Endodermal cell (in vitro differentiated cells): ENCODE data around the gene ASTN2. TPM values are rescaled to one million over a fixed set of nuclear protein-coding genes. Genes with fewer than 3 reads are reported as not detected.

ENCODE experiments used
- DNase-seq: peaks from one replicate; pipeline ENCODE4 v3.0.0-alpha.2; 2017
- H3K27ac ChIP-seq: 2 replicates; pipeline ENCODE4 v1.5.1; 2013; ENCODE audit warnings: mild to moderate bottlenecking, low read depth, low read length, moderate library complexity
- H3K27me3 ChIP-seq: 2 replicates; pipeline ENCODE4 v1.6.1; 2013; ENCODE audit warnings: mild to moderate bottlenecking, low read length, moderate library complexity; ENCODE audit not compliant: insufficient read depth, control insufficient read depth, poor library complexity, severe bottlenecking
- H3K36me3 ChIP-seq: 2 replicates; pipeline ENCODE4 v1.7.0; 2013; ENCODE audit warnings: mild to moderate bottlenecking, low read length, moderate library complexity; ENCODE audit not compliant: control insufficient read depth, insufficient read depth
- H3K4me1 ChIP-seq: one replicate; pipeline ENCODE4 v1.7.0; 2013; ENCODE audit warnings: low read length; ENCODE audit not compliant: control insufficient read depth, insufficient read depth
- H3K4me3 ChIP-seq: 2 replicates; pipeline ENCODE4 v1.5.1; 2013; ENCODE audit warnings: mild to moderate bottlenecking, low read length, moderate library complexity
- H3K9ac ChIP-seq: 2 replicates; pipeline ENCODE4 v1.6.1; 2013; ENCODE audit warnings: mild to moderate bottlenecking, low read length, moderate library complexity; ENCODE audit not compliant: poor library complexity, severe bottlenecking; ENCODE audit errors: extremely low read depth
- H3K9me3 ChIP-seq: 2 replicates; pipeline ENCODE4 v1.6.1; 2013; ENCODE audit warnings: mild to moderate bottlenecking, low read length, moderate library complexity; ENCODE audit not compliant: control insufficient read depth
- H3K27ac Mint-ChIP-seq: 2 replicates; pipeline ENCODE4 v1.8.0; 2020; ENCODE audit warnings: mixed read lengths
- H3K27me3 Mint-ChIP-seq: 2 replicates; pipeline ENCODE4 v1.8.0; 2021; ENCODE audit warnings: mild to moderate bottlenecking, mixed read lengths; ENCODE audit not compliant: insufficient read depth
- H3K36me3 Mint-ChIP-seq: 2 replicates; pipeline ENCODE4 v1.8.0; 2020; ENCODE audit warnings: low read depth, mixed read lengths
- H3K4me1 Mint-ChIP-seq: 2 replicates; pipeline ENCODE4 v1.8.0; 2020; ENCODE audit warnings: mixed read lengths
- H3K4me3 Mint-ChIP-seq: 2 replicates; pipeline ENCODE4 v1.8.0; 2020; ENCODE audit warnings: mild to moderate bottlenecking, moderate library complexity, mixed read lengths
- H3K9me3 Mint-ChIP-seq: 2 replicates; pipeline ENCODE4 v1.8.0; 2020; ENCODE audit warnings: mild to moderate bottlenecking, mixed read lengths
- WGBS, 2 experiments: methylation state at CpG; one replicate each; pipeline versions ENCODE4 v1.1.5 to v1.1.7; 2013; ENCODE audit warnings: missing lambda C conversion rate in 2 of 2, mixed read lengths in 1 of 2; ENCODE audit not compliant: insufficient coverage in 1 of 2, insufficient read length in 1 of 2; 5-methylcytosine and 5-hydroxymethylcytosine counted together
- total RNA-seq, 2 donors: library from RNA; stranded (reverse); fragmentation: NEBNext Ultra II Directional in 1 of 2; extraction: Animal tissue kit (Norgen Biotek cat#: 25700) in 1 of 2; gene quantifications; 2 replicates in 1 of 2; 3 replicates in 1 of 2; pipeline ENCODE4 v1.2.1, GENCODE V29; 2021
- TF ChIP-seq, protein P1 (sequence below): fragments of 200-600 bp; sonication (generic); conservative IDR thresholded peaks from 2 replicates; pipeline ENCODE4 v1.5.0; 2021; ENCODE audit warnings: antibody characterized with exemption, mild to moderate bottlenecking

The ASTN2 gene
- total RNA-seq, 2 donors from 2014 or later = 8.9 to 10.4 TPM

- H3K27ac ChIP-seq = no peak overlapping the region
- H3K9me3 ChIP-seq = no peaks in the 10 kb centered on the region
- no peaks in the 10 kb centered on the region for H3K9me3 Mint-ChIP-seq
- no peak for DNase-seq
- no peak overlapping the region for H3K9ac ChIP-seq
- H3K4me1 ChIP-seq = no peaks in the 10 kb centered on the region
- H3K27me3 ChIP-seq = no peaks in the 10 kb centered on the region
- no peak overlapping the region for H3K27ac Mint-ChIP-seq
- no peaks in the 10 kb centered on the region for H3K36me3 ChIP-seq
- no peak overlapping the region for H3K4me3 ChIP-seq
- H3K4me3 Mint-ChIP-seq = no peak overlapping the region
- WGBS, 2 experiments = 80 to 83% methylated on average over 3 of the region's 4 CpGs
- H3K36me3 Mint-ChIP-seq = no peaks in the 10 kb centered on the region
- H3K4me1 Mint-ChIP-seq = peaks cover 22% of the 10 kb centered on the region
- TF ChIP-seq, protein P1, sequence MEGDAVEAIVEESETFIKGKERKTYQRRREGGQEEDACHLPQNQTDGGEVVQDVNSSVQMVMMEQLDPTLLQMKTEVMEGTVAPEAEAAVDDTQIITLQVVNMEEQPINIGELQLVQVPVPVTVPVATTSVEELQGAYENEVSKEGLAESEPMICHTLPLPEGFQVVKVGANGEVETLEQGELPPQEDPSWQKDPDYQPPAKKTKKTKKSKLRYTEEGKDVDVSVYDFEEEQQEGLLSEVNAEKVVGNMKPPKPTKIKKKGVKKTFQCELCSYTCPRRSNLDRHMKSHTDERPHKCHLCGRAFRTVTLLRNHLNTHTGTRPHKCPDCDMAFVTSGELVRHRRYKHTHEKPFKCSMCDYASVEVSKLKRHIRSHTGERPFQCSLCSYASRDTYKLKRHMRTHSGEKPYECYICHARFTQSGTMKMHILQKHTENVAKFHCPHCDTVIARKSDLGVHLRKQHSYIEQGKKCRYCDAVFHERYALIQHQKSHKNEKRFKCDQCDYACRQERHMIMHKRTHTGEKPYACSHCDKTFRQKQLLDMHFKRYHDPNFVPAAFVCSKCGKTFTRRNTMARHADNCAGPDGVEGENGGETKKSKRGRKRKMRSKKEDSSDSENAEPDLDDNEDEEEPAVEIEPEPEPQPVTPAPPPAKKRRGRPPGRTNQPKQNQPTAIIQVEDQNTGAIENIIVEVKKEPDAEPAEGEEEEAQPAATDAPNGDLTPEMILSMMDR = no peak
- H3K27me3 Mint-ChIP-seq = peaks cover 3% of the 10 kb centered on the region
Observed at GRCh38 chr9:117088140-117088539, 326.7 kb downstream of the ASTN2 start.

GRCh38 chr9:117084221-117084620, 330.6 kb downstream of the ASTN2 start:
- Histone ChIP-seq H3K27ac (no peak overlapping the region), H3K4me1 (no peaks in the 10 kb centered on the region), H3K9ac (no peak overlapping the region), H3K36me3 (no peaks in the 10 kb centered on the region), H3K27me3 (no peaks in the 10 kb centered on the region), H3K4me3 (no peak overlapping the region), H3K9me3 (no peaks in the 10 kb centered on the region)
- Mint-ChIP-seq H3K4me1 (peaks cover 15% of the 10 kb centered on the region), H3K27ac (no peak overlapping the region), H3K27me3 (peaks cover 7% of the 10 kb centered on the region), H3K4me3 (no peak overlapping the region), H3K36me3 (no peaks in the 10 kb centered on the region), H3K9me3 (no peaks in the 10 kb centered on the region)
- 97 to 100% methylated on average over 1 to 4 of the region's 4 CpGs for WGBS, 2 experiments
- DNase-seq = no peak
- TF ChIP-seq, protein P1 = no peak

- H3K9ac ChIP-seq = no peak overlapping the region
Observed at GRCh38 chr9:117083559-117083958, 331.3 kb downstream of the ASTN2 start.

More at GRCh38 chr9:117083559-117083958, 331.3 kb downstream of the ASTN2 start:
- TF ChIP-seq, protein P1 = no peak
- Histone ChIP-seq H3K4me3 (no peak overlapping the region), H3K4me1 (no peaks in the 10 kb centered on the region), H3K27ac (no peak overlapping the region), H3K36me3 (no peaks in the 10 kb centered on the region), H3K27me3 (no peaks in the 10 kb centered on the region), H3K9me3 (no peaks in the 10 kb centered on the region)
- Mint-ChIP-seq H3K27ac (no peak overlapping the region), H3K36me3 (no peaks in the 10 kb centered on the region), H3K4me1 (peaks cover 15% of the 10 kb centered on the region), H3K9me3 (no peaks in the 10 kb centered on the region), H3K4me3 (no peak overlapping the region), H3K27me3 (peaks cover 7% of the 10 kb centered on the region)
- no peak for DNase-seq
- 54 to 69% methylated on average over 5 to 8 of the region's 8 CpGs for WGBS, 2 experiments
